ENCODE data around the gene ACADSB.

DNA sequence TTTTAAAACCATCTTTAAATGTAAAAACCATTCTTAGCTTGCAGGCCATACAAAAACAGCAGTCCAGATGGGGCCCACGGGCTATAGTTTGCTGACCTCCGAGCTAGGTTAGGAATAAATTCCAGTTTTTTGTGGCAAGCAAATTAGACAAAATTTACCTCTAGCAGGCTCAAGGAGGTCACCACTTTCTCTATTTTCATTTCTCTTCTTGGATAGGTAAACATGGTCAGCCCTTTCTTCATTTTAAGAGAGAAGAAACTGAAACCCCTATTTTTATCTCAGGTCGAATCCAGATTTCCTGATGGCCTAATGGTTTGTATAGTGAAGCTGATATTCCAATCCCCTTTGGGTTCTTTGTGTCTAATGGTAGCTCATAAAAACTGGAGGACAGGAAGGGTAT, 10.9 kb upstream of the ACADSB start:
- TF ChIP-seq EZH2 (IDR thresholded peaks at IDR 0.05), result no peak
- TF ChIP-seq, protein P1, sequence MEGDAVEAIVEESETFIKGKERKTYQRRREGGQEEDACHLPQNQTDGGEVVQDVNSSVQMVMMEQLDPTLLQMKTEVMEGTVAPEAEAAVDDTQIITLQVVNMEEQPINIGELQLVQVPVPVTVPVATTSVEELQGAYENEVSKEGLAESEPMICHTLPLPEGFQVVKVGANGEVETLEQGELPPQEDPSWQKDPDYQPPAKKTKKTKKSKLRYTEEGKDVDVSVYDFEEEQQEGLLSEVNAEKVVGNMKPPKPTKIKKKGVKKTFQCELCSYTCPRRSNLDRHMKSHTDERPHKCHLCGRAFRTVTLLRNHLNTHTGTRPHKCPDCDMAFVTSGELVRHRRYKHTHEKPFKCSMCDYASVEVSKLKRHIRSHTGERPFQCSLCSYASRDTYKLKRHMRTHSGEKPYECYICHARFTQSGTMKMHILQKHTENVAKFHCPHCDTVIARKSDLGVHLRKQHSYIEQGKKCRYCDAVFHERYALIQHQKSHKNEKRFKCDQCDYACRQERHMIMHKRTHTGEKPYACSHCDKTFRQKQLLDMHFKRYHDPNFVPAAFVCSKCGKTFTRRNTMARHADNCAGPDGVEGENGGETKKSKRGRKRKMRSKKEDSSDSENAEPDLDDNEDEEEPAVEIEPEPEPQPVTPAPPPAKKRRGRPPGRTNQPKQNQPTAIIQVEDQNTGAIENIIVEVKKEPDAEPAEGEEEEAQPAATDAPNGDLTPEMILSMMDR (IDR thresholded peaks at IDR 0.05), result no peak
- no peak for TF ChIP-seq EZH2phosphoT487 (IDR thresholded peaks at IDR 0.05)

Measured in neural progenitor cell (in vitro differentiated cells).